ENCODE measurements around the gene RAI1. TPM values are rescaled to one million over a fixed set of nuclear protein-coding genes. Genes with fewer than 3 reads are reported as not detected.
"Not testable (repeated sequence)": the region's sequence is repeated elsewhere in the genome, so short reads cannot be mapped to it uniquely, and the experiment has no call there.

RAI1 gene
- total and polyA plus RNA-seq, 9 donors = 1.5 to 57.7 (median 35.3) TPM

DNA sequence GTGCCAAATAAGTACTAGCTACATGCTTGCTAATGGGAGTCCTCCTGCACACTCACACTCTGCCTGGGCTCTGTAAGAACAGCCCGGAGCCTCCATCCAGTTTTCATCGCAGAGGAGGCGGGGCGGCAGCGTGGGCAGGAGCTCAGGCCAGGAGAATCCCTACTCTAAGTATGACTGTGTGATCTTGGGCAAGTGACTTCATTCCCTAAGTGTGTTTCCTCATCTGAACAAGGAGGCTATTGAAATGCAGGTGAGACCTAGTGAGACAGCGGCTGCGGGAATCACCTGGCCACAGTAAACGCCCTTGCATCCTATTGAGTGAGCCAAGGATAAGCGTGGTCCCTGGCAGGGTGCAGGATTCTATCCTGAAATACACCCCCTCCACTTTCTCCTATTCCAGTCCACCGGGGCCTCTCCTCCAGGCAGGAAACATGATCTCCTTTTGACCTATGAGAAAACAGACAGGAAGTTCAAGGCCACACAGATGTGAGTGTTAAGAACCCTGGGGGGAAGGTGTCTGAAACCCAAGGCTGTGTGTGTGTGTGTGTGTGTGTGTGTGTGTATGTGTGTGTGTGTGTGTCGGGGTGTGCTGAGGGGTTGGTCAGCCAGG, 5.2 kb upstream of the RAI1 start:
- Histone ChIP-seq H3K4me1 (ENCODE audit: insufficient read depth) (no peaks in the 10 kb centered on the region), H3K36me3 (no peaks in the 10 kb centered on the region), H3K27ac (no peak overlapping the region), H3K4me3 (no peak overlapping the region), H3K27me3 (no peaks in the 10 kb centered on the region), H3K9me3 (no peaks in the 10 kb centered on the region)
- WGBS, 3 donors = 64 to 78% (median 69%) methylated on average over 11 of the region's 11 CpGs
- TF ChIP-seq, protein P1, sequence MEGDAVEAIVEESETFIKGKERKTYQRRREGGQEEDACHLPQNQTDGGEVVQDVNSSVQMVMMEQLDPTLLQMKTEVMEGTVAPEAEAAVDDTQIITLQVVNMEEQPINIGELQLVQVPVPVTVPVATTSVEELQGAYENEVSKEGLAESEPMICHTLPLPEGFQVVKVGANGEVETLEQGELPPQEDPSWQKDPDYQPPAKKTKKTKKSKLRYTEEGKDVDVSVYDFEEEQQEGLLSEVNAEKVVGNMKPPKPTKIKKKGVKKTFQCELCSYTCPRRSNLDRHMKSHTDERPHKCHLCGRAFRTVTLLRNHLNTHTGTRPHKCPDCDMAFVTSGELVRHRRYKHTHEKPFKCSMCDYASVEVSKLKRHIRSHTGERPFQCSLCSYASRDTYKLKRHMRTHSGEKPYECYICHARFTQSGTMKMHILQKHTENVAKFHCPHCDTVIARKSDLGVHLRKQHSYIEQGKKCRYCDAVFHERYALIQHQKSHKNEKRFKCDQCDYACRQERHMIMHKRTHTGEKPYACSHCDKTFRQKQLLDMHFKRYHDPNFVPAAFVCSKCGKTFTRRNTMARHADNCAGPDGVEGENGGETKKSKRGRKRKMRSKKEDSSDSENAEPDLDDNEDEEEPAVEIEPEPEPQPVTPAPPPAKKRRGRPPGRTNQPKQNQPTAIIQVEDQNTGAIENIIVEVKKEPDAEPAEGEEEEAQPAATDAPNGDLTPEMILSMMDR (IDR thresholded peaks at IDR 0.05) = no peak
- TF ChIP-seq POLR2A (IDR thresholded peaks at IDR 0.05) = no peak
- TF ChIP-seq EP300 (IDR thresholded peaks at IDR 0.05) = no peak
- intact Hi-C loops (cut with DNase I) = no loop called here
- DNase-seq = no peak

DNA sequence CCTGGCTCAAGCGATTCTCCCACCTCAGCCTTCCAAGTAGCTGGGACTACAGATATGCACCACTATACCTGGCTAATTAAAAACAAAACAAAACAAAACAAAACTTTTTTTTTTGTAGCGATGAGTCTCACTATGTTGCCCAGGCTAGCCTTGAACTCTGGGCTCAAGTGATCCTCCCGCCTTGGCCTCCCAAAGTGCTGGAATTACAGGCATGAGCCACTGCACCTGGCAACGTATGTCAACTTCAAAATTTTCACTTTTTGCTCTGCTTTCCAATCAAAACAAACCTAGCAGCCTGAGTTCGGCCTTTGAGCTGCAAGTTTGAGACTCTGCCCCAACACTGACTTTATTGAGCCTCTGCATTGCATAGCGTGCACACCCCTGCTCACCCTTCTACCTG, 4.5 kb upstream of the RAI1 start:
- WGBS, 3 donors = 82 to 89% (median 84%) methylated on average over 6 of the region's 6 CpGs
- H3K9me3 ChIP-seq = no peaks in the 10 kb centered on the region
- no peaks in the 10 kb centered on the region for H3K36me3 ChIP-seq
- no peak overlapping the region for H3K4me3 ChIP-seq
- intact Hi-C loops (cut with DNase I) = no loop called here
- no peaks in the 10 kb centered on the region for H3K27me3 ChIP-seq
- TF ChIP-seq, protein P1 (IDR thresholded peaks at IDR 0.05) = no peak
- no peak for TF ChIP-seq POLR2A (IDR thresholded peaks at IDR 0.05)
- TF ChIP-seq EP300 (IDR thresholded peaks at IDR 0.05) = no peak
- DNase-seq = no peak
- H3K4me1 ChIP-seq (ENCODE audit: insufficient read depth) = no peaks in the 10 kb centered on the region
- H3K27ac ChIP-seq = no peak overlapping the region

DNA sequence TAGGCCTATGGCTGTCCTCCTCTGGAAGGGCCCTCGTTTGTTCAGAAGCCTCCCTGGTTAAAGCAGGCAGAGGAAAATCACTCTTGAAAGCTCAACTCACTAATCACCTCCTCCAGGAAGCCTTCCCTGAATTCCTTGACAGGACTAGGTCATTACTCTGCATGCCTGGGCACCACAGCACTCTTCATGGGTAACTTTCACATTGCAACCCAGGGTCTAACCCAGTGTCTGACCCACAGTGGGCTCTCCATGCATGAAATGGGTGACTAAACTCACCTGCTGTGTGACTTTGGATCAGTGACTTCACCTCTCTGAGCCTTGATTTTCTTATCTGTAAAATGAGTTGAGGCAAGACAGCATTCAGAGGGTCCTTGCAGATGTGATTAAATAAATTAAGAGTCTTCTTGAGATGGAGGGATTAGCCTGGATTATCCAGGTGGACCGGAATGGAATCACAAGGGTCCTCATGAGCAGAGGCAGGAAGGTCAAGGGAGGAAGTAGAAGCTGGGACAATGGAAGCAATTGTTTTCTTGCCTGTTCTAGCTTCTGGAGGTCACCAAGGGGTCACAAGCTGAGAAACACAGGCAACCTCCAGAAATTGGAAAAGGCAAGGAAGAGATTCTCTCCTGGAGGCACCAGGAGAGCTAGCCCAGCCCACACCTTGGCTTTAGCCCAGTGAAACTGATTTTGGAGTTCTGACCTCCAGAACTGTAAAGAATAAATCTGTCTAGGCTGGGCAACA, 3.8 kb upstream of the RAI1 start:
- H3K9me3 ChIP-seq = no peaks in the 10 kb centered on the region
- TF ChIP-seq, protein P1 (IDR thresholded peaks at IDR 0.05) = no peak
- TF ChIP-seq POLR2A (IDR thresholded peaks at IDR 0.05) (no peak), EP300 (IDR thresholded peaks at IDR 0.05) (no peak)
- no peaks in the 10 kb centered on the region for H3K4me1 ChIP-seq (ENCODE audit: insufficient read depth)
- no peak for DNase-seq
- no peak overlapping the region for H3K27ac ChIP-seq
- no peaks in the 10 kb centered on the region for H3K27me3 ChIP-seq
- intact Hi-C loops (cut with DNase I) = no loop called here
- H3K36me3 ChIP-seq = no peaks in the 10 kb centered on the region
- no peak overlapping the region for H3K4me3 ChIP-seq
- WGBS, 3 donors = 46 to 79% (median 73%) methylated on average over 2 of the region's 2 CpGs

DNA sequence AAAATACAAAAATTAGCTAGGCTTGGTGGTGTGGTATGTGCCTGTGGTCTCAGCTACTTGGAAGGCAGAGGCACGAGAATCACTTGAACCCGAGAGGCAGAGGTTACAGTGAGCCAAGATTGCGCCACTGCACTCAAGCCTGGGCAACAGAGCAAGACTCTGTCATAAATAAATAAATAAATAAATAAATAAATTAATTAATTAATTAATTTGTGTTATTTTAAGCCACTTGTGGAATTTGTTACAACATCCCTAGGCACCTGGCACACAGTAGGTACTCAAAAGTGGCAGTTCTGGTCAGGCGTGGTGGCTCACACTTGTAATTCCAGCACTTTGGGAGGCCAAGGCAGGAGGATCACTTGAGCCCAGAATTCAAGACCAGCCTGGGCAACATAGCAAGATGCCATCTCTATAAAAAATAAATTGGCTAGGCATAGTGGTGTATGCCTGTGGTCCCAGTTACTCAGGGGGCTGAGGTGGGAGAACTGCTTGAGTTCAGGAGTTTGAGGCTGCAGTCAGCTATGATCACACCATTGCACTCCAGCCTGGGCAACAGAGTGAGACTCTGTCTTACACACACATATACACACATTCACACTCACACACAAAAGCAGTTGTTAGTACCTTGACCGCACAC, 3.1 kb upstream of the RAI1 start:
- DNase-seq; intact Hi-C loops (cut with DNase I); H3K36me3 ChIP-seq; H3K27me3 ChIP-seq; H3K27ac ChIP-seq; H3K4me1 ChIP-seq (ENCODE audit: insufficient read depth); H3K4me3 ChIP-seq; H3K9me3 ChIP-seq: not testable (repeated sequence)
- 86 to 88% (median 88%) methylated on average over 5 of the region's 5 CpGs for WGBS, 3 donors

DNA sequence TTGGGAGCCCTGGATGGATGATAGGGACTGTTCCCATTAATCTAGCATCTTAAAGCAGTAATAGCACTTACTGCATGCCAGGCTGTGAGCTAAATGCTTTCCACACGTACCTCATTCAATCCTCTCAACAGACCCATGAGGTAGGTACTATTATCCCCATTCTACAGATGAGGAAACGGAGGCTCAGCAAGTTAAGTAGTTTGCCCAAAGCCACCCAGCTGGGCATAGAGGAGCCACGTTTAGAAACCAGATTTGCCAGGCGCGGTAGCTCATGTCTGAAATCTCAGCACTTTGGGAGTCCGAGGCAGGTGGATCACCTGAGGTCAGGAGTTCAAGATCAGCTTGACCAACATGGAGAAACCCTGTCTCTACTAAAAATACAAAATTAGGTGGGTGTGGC, 2.0 kb upstream of the RAI1 start:
- peaks cover 7% of the 10 kb centered on the region for H3K4me1 ChIP-seq (ENCODE audit: insufficient read depth)
- no peak overlapping the region for H3K27ac ChIP-seq
- H3K9me3 ChIP-seq = no peaks in the 10 kb centered on the region
- H3K36me3 ChIP-seq = no peaks in the 10 kb centered on the region
- 90 to 97% (median 92%) methylated on average over 6 of the region's 6 CpGs for WGBS, 3 donors
- H3K27me3 ChIP-seq = no peaks in the 10 kb centered on the region
- H3K4me3 ChIP-seq = no peak overlapping the region
- intact Hi-C loops (cut with DNase I) = no loop called here
- TF ChIP-seq, protein P1 (IDR thresholded peaks at IDR 0.05) = no peak
- TF ChIP-seq POLR2A (IDR thresholded peaks at IDR 0.05) (no peak), EP300 (IDR thresholded peaks at IDR 0.05) (no peak)
- DNase-seq = no peak

All from ovary (tissue), 9 donors.